ENCODE measurements around the gene HMCN1. TPM values are rescaled to one million over a fixed set of nuclear protein-coding genes. Genes with fewer than 3 reads are reported as not detected.

The HMCN1 gene
- total RNA-seq, 1 experiment from 2014 or later: 0.23 TPM

- no peaks in the 10 kb centered on the region for H3K9me3 ChIP-seq (ENCODE audit: control insufficient read depth, insufficient read depth, low read depth, low read length)
- in situ Hi-C loops (cut with HindIII; ENCODE audit: low pct_unique_long_range_greater_than_20kb, low sequenced_read_pairs): no loop called here
- no peaks in the 10 kb centered on the region for H3K27me3 ChIP-seq (ENCODE audit: control insufficient read depth, insufficient read depth, low read length)
- ATAC-seq (no peak), DNase-seq (ENCODE audit: low read depth, low spot score) (no peak)
- BruUV-seq (replicated peaks): no TSS peak
- no peaks in the 10 kb centered on the region for H3K36me3 ChIP-seq (ENCODE audit: control insufficient read depth, insufficient read depth, low read length)
- TF ChIP-seq TCF7L2 (IDR thresholded peaks at IDR 0.05; ENCODE audit: low read depth, low read length): no peak
- no peak for TF ChIP-seq SIN3A (IDR thresholded peaks at IDR 0.05; ENCODE audit: borderline replicate concordance, insufficient read depth, low read depth, low read length)
- TF ChIP-seq POLR2AphosphoS5 (IDR thresholded peaks at IDR 0.05; ENCODE audit: low read depth, low read length): no peak
- TF ChIP-seq REST (IDR thresholded peaks at IDR 0.05; ENCODE audit: insufficient read depth in 1 of 2, low read depth in 2 of 2, low read length in 1 of 2): no peak
- TF ChIP-seq, protein P1, sequence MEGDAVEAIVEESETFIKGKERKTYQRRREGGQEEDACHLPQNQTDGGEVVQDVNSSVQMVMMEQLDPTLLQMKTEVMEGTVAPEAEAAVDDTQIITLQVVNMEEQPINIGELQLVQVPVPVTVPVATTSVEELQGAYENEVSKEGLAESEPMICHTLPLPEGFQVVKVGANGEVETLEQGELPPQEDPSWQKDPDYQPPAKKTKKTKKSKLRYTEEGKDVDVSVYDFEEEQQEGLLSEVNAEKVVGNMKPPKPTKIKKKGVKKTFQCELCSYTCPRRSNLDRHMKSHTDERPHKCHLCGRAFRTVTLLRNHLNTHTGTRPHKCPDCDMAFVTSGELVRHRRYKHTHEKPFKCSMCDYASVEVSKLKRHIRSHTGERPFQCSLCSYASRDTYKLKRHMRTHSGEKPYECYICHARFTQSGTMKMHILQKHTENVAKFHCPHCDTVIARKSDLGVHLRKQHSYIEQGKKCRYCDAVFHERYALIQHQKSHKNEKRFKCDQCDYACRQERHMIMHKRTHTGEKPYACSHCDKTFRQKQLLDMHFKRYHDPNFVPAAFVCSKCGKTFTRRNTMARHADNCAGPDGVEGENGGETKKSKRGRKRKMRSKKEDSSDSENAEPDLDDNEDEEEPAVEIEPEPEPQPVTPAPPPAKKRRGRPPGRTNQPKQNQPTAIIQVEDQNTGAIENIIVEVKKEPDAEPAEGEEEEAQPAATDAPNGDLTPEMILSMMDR (IDR thresholded peaks at IDR 0.05): no peak
- H3K27ac ChIP-seq (ENCODE audit: low read length): no peak overlapping the region
- H3K4me3 ChIP-seq (ENCODE audit: low read depth in 2 of 2, low read length in 2 of 2): no peak overlapping the region
- ChIA-PET CTCF (no interaction called here), POLR2A (interaction anchor here (0.5 kb wide), 1 partner anchor 11 kb away, joined by 3 read pairs; no protein-coding TSS in a partner anchor)
- intact Hi-C loops (cut with micrococcal nuclease; ENCODE audit: unreplicated experiment): no loop called here
- no peaks in the 10 kb centered on the region for H3K4me1 ChIP-seq (ENCODE audit: control insufficient read depth, insufficient read depth, low read length)
Observed at GRCh38 chr1:186194107-186194756, 460.0 kb downstream of the HMCN1 start.

GRCh38 chr1:186195377-186195931, 461.3 kb downstream of the HMCN1 start:
- ATAC-seq: no peak
- no peak overlapping the region for H3K27ac ChIP-seq (ENCODE audit: low read length)
- H3K9me3 ChIP-seq (ENCODE audit: control insufficient read depth, insufficient read depth, low read depth, low read length): no peaks in the 10 kb centered on the region
- intact Hi-C loops (cut with micrococcal nuclease; ENCODE audit: unreplicated experiment): no loop called here
- CTCF ChIA-PET: no interaction called here
- H3K4me1 ChIP-seq (ENCODE audit: control insufficient read depth, insufficient read depth, low read length): no peaks in the 10 kb centered on the region
- no peak for DNase-seq (ENCODE audit: low read depth, low spot score)
- POLR2A ChIA-PET: no interaction called here
- H3K4me3 ChIP-seq (ENCODE audit: low read depth in 2 of 2, low read length in 2 of 2): no peak overlapping the region
- no peaks in the 10 kb centered on the region for H3K27me3 ChIP-seq (ENCODE audit: control insufficient read depth, insufficient read depth, low read length)
- no peaks in the 10 kb centered on the region for H3K36me3 ChIP-seq (ENCODE audit: control insufficient read depth, insufficient read depth, low read length)
- in situ Hi-C loops (cut with HindIII; ENCODE audit: low pct_unique_long_range_greater_than_20kb, low sequenced_read_pairs): no loop called here
- TF ChIP-seq REST (IDR thresholded peaks at IDR 0.05; ENCODE audit: insufficient read depth in 1 of 2, low read depth in 2 of 2, low read length in 1 of 2) (no peak), POLR2AphosphoS5 (IDR thresholded peaks at IDR 0.05; ENCODE audit: low read depth, low read length) (no peak), TCF7L2 (IDR thresholded peaks at IDR 0.05; ENCODE audit: low read depth, low read length) (no peak), SIN3A (IDR thresholded peaks at IDR 0.05; ENCODE audit: borderline replicate concordance, insufficient read depth, low read depth, low read length) (no peak)
- TF ChIP-seq, protein P1 (IDR thresholded peaks at IDR 0.05): no peak
- no TSS peak for BruUV-seq (replicated peaks)

All from Panc1 (cell line).